ENCODE data around the gene PPIL6. TPM values are rescaled to one million over a fixed set of nuclear protein-coding genes. Genes with fewer than 3 reads are reported as not detected.

Gene PPIL6
- total and polyA plus RNA-seq, 2 experiments from 2014 or later, result 3.5 to 3.7 TPM

DNA sequence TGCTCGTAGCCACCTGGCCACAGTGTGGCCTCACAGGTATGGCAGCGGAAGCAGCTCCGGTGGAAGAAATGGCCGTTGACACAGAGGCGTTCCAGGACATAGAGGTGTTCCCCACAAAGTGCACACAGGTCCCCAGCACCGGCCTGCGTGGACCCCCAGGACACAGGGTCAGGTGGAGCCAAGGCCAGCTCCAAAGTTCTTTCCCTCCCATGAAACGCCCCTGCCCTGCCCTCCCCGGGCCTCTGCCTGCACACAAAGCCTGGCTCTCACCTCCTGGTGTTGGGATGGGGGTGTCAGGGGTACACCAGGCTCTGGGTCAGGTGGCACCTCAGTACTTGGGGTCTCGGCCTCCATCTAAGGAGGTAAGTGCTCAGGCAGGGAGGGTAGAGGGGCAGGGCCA, 6.7 kb upstream of the PPIL6 start:
- no peak for TF ChIP-seq EZH2phosphoT487 (IDR thresholded peaks at IDR 0.05; ENCODE audit: insufficient read depth, low read depth)
- TF ChIP-seq EZH2 (IDR thresholded peaks at IDR 0.05; ENCODE audit: insufficient read depth, poor library complexity, severe bottlenecking), result no peak
- Histone ChIP-seq H3K79me2 (ENCODE audit: insufficient read depth) (no peaks in the 10 kb centered on the region), H3K36me3 (ENCODE audit: low read depth) (peaks cover 7% of the 10 kb centered on the region; the same call in 1 of the 2 replicates), H3K9ac (no peak overlapping the region), H3F3A (ENCODE audit: insufficient read depth) (0 out of 2 replicates have a peak, but pooled peaks cover 4% of the 10 kb centered on the region), H3K9me3 (ENCODE audit: low read depth) (no peaks in the 10 kb centered on the region), H3K27ac (no peak overlapping the region), H3K4me2 (ENCODE audit: unreplicated experiment) (no peak overlapping the region), H4K20me1 (ENCODE audit: insufficient read depth) (no peaks in the 10 kb centered on the region), H3K4me3 (no peak overlapping the region), H3K9me2 (ENCODE audit: insufficient read depth) (no peaks in the 10 kb centered on the region), H3K4me1 (ENCODE audit: insufficient read depth) (no peaks in the 10 kb centered on the region), H3K27me3 (replicated peaks; ENCODE audit: insufficient read depth) (no peaks in the 10 kb centered on the region), H2AFZ (no peak overlapping the region)
- no peak for DNase-seq
- WGBS, 2 experiments (ENCODE audit: low coverage in 1 of 2, low lambda C conversion rate in 2 of 2, missing lambda C conversion rate in 2 of 2), result 97 to 98% methylated on average over 10 of the region's 10 CpGs
- in situ Hi-C loops (cut with MboI), result no loop called here

DNA sequence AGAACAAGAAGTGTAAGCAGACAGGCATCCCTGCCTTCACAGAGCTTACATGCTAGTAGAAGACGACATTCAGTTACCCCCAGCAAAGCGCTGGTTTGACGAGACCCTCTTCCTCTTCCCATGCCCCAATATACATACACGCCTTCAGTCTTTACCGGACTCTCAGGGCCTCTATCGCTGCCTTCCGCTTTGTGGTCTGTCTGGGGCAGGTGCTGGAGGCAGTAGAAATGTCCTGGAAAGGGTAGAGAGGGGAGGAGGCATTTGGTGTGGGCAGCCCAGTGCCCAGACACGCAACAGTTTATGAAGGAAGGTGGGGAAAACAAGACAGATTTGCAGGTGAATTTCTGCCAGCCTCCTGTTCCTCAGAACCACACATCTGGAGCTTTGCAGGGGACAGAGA, 6.1 kb upstream of the PPIL6 start:
- in situ Hi-C loops (cut with MboI), result no loop called here
- 82 to 84% methylated on average over 8 of the region's 8 CpGs for WGBS, 2 experiments (ENCODE audit: low coverage in 1 of 2, low lambda C conversion rate in 2 of 2, missing lambda C conversion rate in 2 of 2)
- TF ChIP-seq EZH2phosphoT487 (IDR thresholded peaks at IDR 0.05; ENCODE audit: insufficient read depth, low read depth), result no peak
- TF ChIP-seq EZH2 (IDR thresholded peaks at IDR 0.05; ENCODE audit: insufficient read depth, poor library complexity, severe bottlenecking), result no peak

DNA sequence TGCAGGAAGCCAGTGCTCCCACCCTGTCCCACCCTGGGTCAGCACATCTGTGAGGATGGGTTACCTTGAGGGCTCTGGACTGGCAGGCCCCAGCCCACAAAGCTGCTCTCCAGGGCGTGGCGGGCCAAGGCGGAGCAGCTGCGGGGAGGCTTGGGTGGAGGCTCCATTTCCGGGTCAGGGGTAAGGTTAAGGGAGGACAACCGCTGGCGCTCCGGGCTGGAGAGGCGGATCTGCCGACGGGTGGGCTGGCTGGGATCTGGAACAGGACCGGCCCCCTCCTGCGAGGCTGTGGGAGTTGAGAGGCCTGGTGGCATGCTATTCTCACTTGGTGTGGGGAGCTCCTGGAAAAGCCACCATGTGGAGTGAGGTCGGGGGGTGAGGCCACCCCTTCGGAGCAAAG, 5.6 kb upstream of the PPIL6 start:
- H3K36me3 ChIP-seq (ENCODE audit: low read depth), result peaks cover 2% of the 10 kb centered on the region; the same call in 1 of the 2 replicates

More for the DNA sequence above, 6.1 kb upstream of the PPIL6 start:
- DNase-seq, result no peak
- H3K27me3 ChIP-seq (replicated peaks; ENCODE audit: insufficient read depth), result no peaks in the 10 kb centered on the region
- no peak overlapping the region for H3K4me3 ChIP-seq
- no peaks in the 10 kb centered on the region for H3K9me3 ChIP-seq (ENCODE audit: low read depth)
- no peaks in the 10 kb centered on the region for H3K9me2 ChIP-seq (ENCODE audit: insufficient read depth)
- H3K4me1 ChIP-seq (ENCODE audit: insufficient read depth), result peaks cover 3% of the 10 kb centered on the region; the same call in 1 of the 2 replicates
- no peaks in the 10 kb centered on the region for H4K20me1 ChIP-seq (ENCODE audit: insufficient read depth)
- H3K79me2 ChIP-seq (ENCODE audit: insufficient read depth), result no peaks in the 10 kb centered on the region
- no peak overlapping the region for H3K9ac ChIP-seq
- no peak overlapping the region for H3K27ac ChIP-seq
- no peak overlapping the region for H2AFZ ChIP-seq
- H3F3A ChIP-seq (ENCODE audit: insufficient read depth), result 0 out of 2 replicates have a peak, but pooled peaks cover 4% of the 10 kb centered on the region
- peaks cover 2% of the 10 kb centered on the region; the same call in 1 of the 2 replicates for H3K36me3 ChIP-seq (ENCODE audit: low read depth)
- no peak overlapping the region for H3K4me2 ChIP-seq (ENCODE audit: unreplicated experiment)

DNA sequence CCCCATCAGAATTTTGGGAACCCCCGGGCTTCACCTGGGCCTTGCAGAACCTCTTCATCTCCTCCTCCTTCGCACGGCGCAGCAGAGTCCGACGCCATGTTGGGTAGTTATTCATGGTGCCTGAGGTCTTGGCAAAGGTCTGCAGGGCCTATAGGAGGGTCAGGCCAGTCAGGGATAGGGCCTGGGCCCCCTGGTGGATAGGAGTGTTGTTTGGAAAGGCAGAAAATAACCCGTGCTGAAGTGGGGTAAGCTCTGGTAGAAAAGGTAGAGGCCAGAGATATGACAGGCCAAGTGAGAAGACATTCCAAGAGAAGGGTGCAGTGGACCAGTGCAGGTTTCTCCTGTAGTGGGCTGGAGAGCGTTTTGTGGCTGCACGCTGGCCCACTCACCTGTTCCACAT, 5.0 kb upstream of the PPIL6 start:
- Histone ChIP-seq H3K9me3 (ENCODE audit: low read depth) (no peaks in the 10 kb centered on the region), H4K20me1 (ENCODE audit: insufficient read depth) (no peaks in the 10 kb centered on the region), H3K27me3 (replicated peaks; ENCODE audit: insufficient read depth) (no peaks in the 10 kb centered on the region), H3K4me1 (ENCODE audit: insufficient read depth) (peaks cover 4% of the 10 kb centered on the region; the same call in 1 of the 2 replicates), H3K4me3 (no peak overlapping the region), H3K79me2 (ENCODE audit: insufficient read depth) (no peaks in the 10 kb centered on the region), H3K36me3 (ENCODE audit: low read depth) (peaks cover 2% of the 10 kb centered on the region; the same call in 1 of the 2 replicates), H2AFZ (no peak overlapping the region), H3K9me2 (ENCODE audit: insufficient read depth) (no peaks in the 10 kb centered on the region), H3K27ac (no peak overlapping the region), H3K4me2 (ENCODE audit: unreplicated experiment) (no peak overlapping the region), H3F3A (ENCODE audit: insufficient read depth) (0 out of 2 replicates have a peak, but pooled peaks cover 4% of the 10 kb centered on the region), H3K9ac (no peak overlapping the region)
- in situ Hi-C loops (cut with MboI), result no loop called here
- 92 to 94% methylated on average over 9 of the region's 9 CpGs for WGBS, 2 experiments (ENCODE audit: low coverage in 1 of 2, low lambda C conversion rate in 2 of 2, missing lambda C conversion rate in 2 of 2)
- peak; percentile 23 for DNase-seq
- TF ChIP-seq EZH2 (IDR thresholded peaks at IDR 0.05; ENCODE audit: insufficient read depth, poor library complexity, severe bottlenecking), result no peak
- TF ChIP-seq EZH2phosphoT487 (IDR thresholded peaks at IDR 0.05; ENCODE audit: insufficient read depth, low read depth), result no peak

More for the DNA sequence above, 5.6 kb upstream of the PPIL6 start:
- Histone ChIP-seq H3K79me2 (ENCODE audit: insufficient read depth) (no peaks in the 10 kb centered on the region), H3K4me2 (ENCODE audit: unreplicated experiment) (no peak overlapping the region), H3F3A (ENCODE audit: insufficient read depth) (0 out of 2 replicates have a peak, but pooled peaks cover 4% of the 10 kb centered on the region), H3K4me1 (ENCODE audit: insufficient read depth) (peaks cover 4% of the 10 kb centered on the region; the same call in 1 of the 2 replicates), H3K4me3 (no peak overlapping the region), H3K27me3 (replicated peaks; ENCODE audit: insufficient read depth) (no peaks in the 10 kb centered on the region), H3K9ac (no peak overlapping the region), H2AFZ (no peak overlapping the region), H3K9me2 (ENCODE audit: insufficient read depth) (no peaks in the 10 kb centered on the region), H3K27ac (no peak overlapping the region), H4K20me1 (ENCODE audit: insufficient read depth) (no peaks in the 10 kb centered on the region), H3K9me3 (ENCODE audit: low read depth) (no peaks in the 10 kb centered on the region)
- in situ Hi-C loops (cut with MboI), result no loop called here
- WGBS, 2 experiments (ENCODE audit: low coverage in 1 of 2, low lambda C conversion rate in 2 of 2, missing lambda C conversion rate in 2 of 2), result 86 to 91% methylated on average over 13 to 15 of the region's 15 CpGs
- no peak for TF ChIP-seq EZH2phosphoT487 (IDR thresholded peaks at IDR 0.05; ENCODE audit: insufficient read depth, low read depth)
- TF ChIP-seq EZH2 (IDR thresholded peaks at IDR 0.05; ENCODE audit: insufficient read depth, poor library complexity, severe bottlenecking), result no peak
- DNase-seq, result no peak
